Measurements from ENCODE around the gene COL4A1. TPM values are rescaled to one million over a fixed set of nuclear protein-coding genes. Genes with fewer than 3 reads are reported as not detected.

Gene COL4A1
- total RNA-seq, 1 experiment from 2014 or later = 4.8 TPM

DNA sequence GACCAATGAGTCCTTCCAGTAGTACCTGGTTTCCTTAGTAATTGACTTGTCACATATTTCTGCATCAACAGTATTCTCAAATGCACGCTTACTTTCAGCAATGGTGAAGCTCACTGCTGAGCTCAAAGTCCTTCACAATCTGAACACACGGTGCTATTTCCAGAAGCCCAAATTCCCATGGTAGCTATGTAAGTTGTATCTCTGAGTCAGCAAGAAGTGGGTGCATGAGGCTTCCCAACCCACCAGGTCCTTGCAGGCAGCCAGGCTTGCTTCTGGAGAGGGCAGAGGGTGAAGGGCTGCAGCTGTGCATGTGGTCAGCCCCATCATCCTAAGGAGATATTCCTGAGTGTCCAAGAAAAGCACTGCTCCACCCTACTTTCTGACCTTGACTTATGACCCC is 25.8 kb upstream of the COL4A1 start:
- TF ChIP-seq CTCF (IDR thresholded peaks at IDR 0.05; ENCODE audit: insufficient read depth in 1 of 2, low read depth in 1 of 2, low read length in 1 of 2, severe bottlenecking in 1 of 2, unreplicated experiment in 1 of 2) = no peak
- intact Hi-C loops (cut with micrococcal nuclease; ENCODE audit: unreplicated experiment) = no loop called here
- POLR2A ChIA-PET = no interaction called here
- no TSS peak for BruUV-seq (replicated peaks)
- H3K36me3 ChIP-seq (ENCODE audit: control insufficient read depth, insufficient read depth, low read length) = no peaks in the 10 kb centered on the region
- H3K4me3 Mint-ChIP-seq (ENCODE audit: unreplicated experiment) = no peak overlapping the region
- no peaks in the 10 kb centered on the region for H3K27me3 Mint-ChIP-seq (ENCODE audit: insufficient read depth, unreplicated experiment)
- 0 out of 2 replicates have a peak, but pooled peaks cover 5% of the 10 kb centered on the region for H3K4me1 ChIP-seq
- CTCF ChIA-PET = no interaction called here
- H3K27me3 ChIP-seq (replicated peaks; ENCODE audit: control insufficient read depth, insufficient read depth, low read length) = no peaks in the 10 kb centered on the region
- no peaks in the 10 kb centered on the region for H3K9me3 Mint-ChIP-seq (ENCODE audit: unreplicated experiment)
- H3K27ac Mint-ChIP-seq (ENCODE audit: unreplicated experiment) = no peak overlapping the region
- DNase-seq = no peak
- H3K36me3 Mint-ChIP-seq (ENCODE audit: insufficient read depth, unreplicated experiment) = no peaks in the 10 kb centered on the region
- no peaks in the 10 kb centered on the region for H3K4me1 Mint-ChIP-seq (ENCODE audit: low read depth, unreplicated experiment)
- no peaks in the 10 kb centered on the region for H3K9me3 ChIP-seq
- no peak overlapping the region for H3K4me3 ChIP-seq (ENCODE audit: low read depth, low read length)

GRCh38 chr13:110331362-110331761 is 24.4 kb upstream of the COL4A1 start:
- Mint-ChIP-seq H3K4me1 (ENCODE audit: low read depth, unreplicated experiment) (peaks cover 10% of the 10 kb centered on the region), H3K4me3 (ENCODE audit: unreplicated experiment) (no peak overlapping the region), H3K9me3 (ENCODE audit: unreplicated experiment) (no peaks in the 10 kb centered on the region), H3K27me3 (ENCODE audit: insufficient read depth, unreplicated experiment) (no peaks in the 10 kb centered on the region), H3K27ac (ENCODE audit: unreplicated experiment) (no peak overlapping the region), H3K36me3 (ENCODE audit: insufficient read depth, unreplicated experiment) (no peaks in the 10 kb centered on the region)
- no peaks in the 10 kb centered on the region for H3K36me3 ChIP-seq (ENCODE audit: control insufficient read depth, insufficient read depth, low read length)
- intact Hi-C loops (cut with micrococcal nuclease; ENCODE audit: unreplicated experiment) = no loop called here
- peaks cover 14% of the 10 kb centered on the region for H3K4me1 ChIP-seq
- no peak for DNase-seq
- H3K9me3 ChIP-seq = no peaks in the 10 kb centered on the region
- H3K27me3 ChIP-seq (replicated peaks; ENCODE audit: control insufficient read depth, insufficient read depth, low read length) = no peaks in the 10 kb centered on the region
- CTCF ChIA-PET = no interaction called here
- BruUV-seq (replicated peaks) = no TSS peak
- H3K4me3 ChIP-seq (ENCODE audit: low read depth, low read length) = no peak overlapping the region
- TF ChIP-seq CTCF (IDR thresholded peaks at IDR 0.05; ENCODE audit: insufficient read depth in 1 of 2, low read depth in 1 of 2, low read length in 1 of 2, severe bottlenecking in 1 of 2, unreplicated experiment in 1 of 2) = no peak
- POLR2A ChIA-PET = no interaction called here

DNA sequence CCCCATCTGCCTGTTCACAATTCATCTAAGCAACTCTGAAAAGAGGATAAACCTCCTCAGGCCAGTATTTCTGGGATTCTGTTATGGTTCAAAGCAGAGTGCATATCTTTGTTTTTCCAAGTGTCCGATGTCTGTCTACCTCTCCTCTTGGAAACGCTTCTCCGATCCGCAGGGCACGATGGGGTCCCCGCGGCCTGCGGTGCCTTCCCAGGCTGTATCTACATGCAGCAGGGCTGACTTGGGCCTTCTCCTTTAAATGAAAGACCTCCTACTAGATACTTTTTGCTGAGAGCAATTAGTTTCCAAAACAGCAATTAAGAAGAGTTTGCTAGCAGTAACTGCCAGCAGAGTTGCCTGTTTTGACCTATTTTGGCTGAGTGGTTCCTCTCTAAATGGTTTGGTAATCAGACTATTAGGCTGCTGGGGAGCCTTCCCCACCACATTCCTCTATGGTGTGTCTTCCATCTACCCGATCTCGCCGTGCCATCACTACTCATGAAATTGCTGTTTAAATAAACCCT is 23.6 kb upstream of the COL4A1 start:
- H3K27me3 Mint-ChIP-seq (ENCODE audit: insufficient read depth, unreplicated experiment) = no peaks in the 10 kb centered on the region
- Histone ChIP-seq H3K9me3 (no peaks in the 10 kb centered on the region), H3K4me1 (peaks cover 15% of the 10 kb centered on the region), H3K4me3 (ENCODE audit: low read depth, low read length) (no peak overlapping the region), H3K27me3 (replicated peaks; ENCODE audit: control insufficient read depth, insufficient read depth, low read length) (no peaks in the 10 kb centered on the region), H3K36me3 (ENCODE audit: control insufficient read depth, insufficient read depth, low read length) (no peaks in the 10 kb centered on the region)
- no peaks in the 10 kb centered on the region for H3K9me3 Mint-ChIP-seq (ENCODE audit: unreplicated experiment)
- no TSS peak for BruUV-seq (replicated peaks)
- H3K36me3 Mint-ChIP-seq (ENCODE audit: insufficient read depth, unreplicated experiment) = no peaks in the 10 kb centered on the region
- H3K4me3 Mint-ChIP-seq (ENCODE audit: unreplicated experiment) = no peak overlapping the region
- CTCF ChIA-PET = no interaction called here
- H3K27ac Mint-ChIP-seq (ENCODE audit: unreplicated experiment) = no peak overlapping the region
- POLR2A ChIA-PET = no interaction called here
- no peak for TF ChIP-seq CTCF (IDR thresholded peaks at IDR 0.05; ENCODE audit: insufficient read depth in 1 of 2, low read depth in 1 of 2, low read length in 1 of 2, severe bottlenecking in 1 of 2, unreplicated experiment in 1 of 2)
- H3K4me1 Mint-ChIP-seq (ENCODE audit: low read depth, unreplicated experiment) = peaks cover 12% of the 10 kb centered on the region
- intact Hi-C loops (cut with micrococcal nuclease; ENCODE audit: unreplicated experiment) = no loop called here
- no peak for DNase-seq
